T-helper 2 cell treated with Interferon-gamma antibody and Interleukin-4, amounts not matched to agents 100 ng/mL and 5 ng/mL, for 36 hours (primary cell): ENCODE results near the gene PTPN12. TPM values are rescaled to one million over a fixed set of nuclear protein-coding genes. Genes with fewer than 3 reads are reported as not detected.

ENCODE experiments used
- intact Hi-C: fragments of 100-400 bp; cut with micrococcal nuclease; formaldehyde crosslinking; loops from one replicate; pipeline ENCODE4 v1.15.1; 2023
- total RNA-seq: library from RNA; stranded (reverse); gene quantifications from 2 replicates; pipeline ENCODE4 v1.2.3, GENCODE V29; 2022

Gene PTPN12
- total RNA-seq, 1 donor from 2014 or later, result 17.4 TPM

GRCh38 chr7:77657427-77658224 lies 120.5 kb downstream of the PTPN12 start:
- intact Hi-C loops, result loop anchor here (1.0 to 5.0 kb wide), 4 partner anchors 39 to 381 kb away; partner anchors contain the start of gene RSBN1L

DNA sequence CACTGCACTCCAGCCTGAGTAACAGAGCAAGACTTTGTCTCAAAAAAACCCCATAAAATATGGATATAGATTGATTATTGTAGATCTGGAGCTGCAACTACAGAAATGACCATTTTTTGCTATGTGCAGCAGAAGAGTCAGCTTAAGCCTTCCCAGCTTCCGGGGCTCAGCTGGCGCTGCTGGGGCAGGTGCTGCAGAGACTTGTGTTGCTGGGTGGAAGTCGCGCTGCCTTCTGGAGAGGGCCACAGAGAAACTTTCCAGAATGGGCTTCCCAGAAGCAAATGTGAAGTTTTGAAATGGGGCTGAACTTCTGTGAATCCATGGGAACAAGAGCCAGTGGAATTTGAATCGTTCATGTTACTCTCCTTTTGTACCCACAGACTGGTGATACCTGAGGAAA lies 121.8 kb downstream of the PTPN12 start:
- intact Hi-C loops, result loop anchor here (5.0 kb wide), 1 partner anchor 278 kb away; no protein-coding TSS in a partner anchor

DNA sequence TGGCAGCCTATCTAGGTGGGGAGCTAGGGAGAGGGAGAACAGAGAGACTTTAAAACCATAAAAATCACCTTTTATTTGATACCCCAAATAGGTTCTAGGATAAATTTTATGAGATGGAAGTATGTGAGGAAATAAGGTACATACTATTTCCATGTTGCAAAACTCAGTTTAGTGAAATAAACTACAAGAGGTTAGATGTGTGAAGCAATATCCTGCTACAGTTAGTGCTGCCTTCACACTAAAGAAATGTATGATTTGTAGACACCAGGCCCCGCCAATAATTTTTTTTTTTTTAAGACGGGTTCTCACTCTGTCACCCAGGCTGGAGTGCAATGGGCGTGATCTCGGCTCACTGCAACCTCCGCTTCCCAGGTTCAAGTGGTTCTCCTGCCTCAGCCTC lies 124.7 kb downstream of the PTPN12 start:
- intact Hi-C loops, result no loop called here

- intact Hi-C loops, result no loop called here
These were observed 125.8 kb downstream of the PTPN12 start for GRCh38 chr7:77662869-77663268.

DNA sequence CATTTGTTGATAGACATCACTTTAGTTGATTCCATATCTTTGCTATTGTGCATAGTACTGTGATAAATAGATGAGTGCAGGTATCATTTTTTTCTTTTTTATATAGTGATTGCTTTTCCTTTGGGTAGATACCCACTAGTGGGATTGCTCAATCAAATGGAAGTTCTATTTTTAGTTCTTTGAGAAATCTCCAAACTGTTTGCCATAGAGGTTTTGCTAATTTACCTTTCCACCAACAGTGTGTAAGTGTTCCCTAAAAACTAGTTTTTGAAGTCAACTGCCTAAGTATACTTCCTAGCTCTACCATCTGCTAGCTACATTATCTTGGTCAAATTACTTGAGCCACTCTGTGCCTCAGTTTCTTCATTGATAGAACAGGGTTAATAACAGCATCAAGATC lies 127.6 kb downstream of the PTPN12 start:
- intact Hi-C loops, result no loop called here

DNA sequence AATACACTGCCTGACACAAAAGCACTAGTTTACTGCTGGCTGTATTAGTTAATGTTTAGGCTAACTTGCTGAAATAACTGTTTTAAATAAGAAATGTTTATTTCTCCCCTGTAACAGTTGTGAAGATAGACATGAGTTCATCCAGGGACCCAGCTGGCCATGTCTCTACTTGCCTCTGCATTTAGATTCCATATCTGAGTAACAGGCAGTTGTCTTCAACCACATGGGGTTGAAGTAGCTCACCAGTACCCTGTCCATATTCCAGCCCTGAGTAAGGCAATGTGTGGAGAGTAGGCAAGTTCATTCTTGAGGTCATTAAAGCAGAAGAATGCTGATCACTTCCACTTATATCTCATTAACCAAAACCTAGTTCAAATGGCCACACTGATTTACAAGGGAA lies 128.1 kb downstream of the PTPN12 start:
- intact Hi-C loops, result no loop called here

DNA sequence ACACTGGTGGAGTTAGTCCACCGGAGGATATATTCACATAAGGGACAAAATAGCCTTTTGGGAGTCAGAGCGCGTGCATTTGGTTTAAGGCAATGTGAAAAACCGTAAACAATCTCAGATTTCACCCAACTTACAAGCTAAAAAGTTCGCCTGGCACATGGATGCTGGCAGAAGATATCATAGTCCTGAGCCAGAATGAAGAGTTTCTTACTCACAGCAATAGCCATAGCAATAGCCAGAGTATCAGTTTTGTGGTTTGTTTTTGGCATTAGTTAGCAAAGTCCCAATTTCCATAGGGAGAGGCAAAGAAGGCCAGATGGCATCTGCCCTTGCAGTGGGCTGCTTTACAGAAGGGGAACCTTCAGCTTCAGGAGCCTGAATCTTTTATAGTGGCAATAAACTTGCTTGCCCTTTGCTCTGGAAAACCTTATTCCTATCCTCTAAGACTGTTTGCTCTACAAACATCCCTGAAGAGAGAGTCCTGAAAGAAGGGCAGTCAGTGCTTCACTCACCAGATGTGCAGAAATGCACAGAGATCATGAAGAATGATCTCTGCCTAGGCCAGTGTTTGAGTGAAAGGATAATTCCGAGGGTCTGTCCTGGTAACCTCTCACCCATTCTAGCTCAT lies 130.5 kb downstream of the PTPN12 start:
- intact Hi-C loops, result no loop called here

- intact Hi-C loops, result no loop called here
These were observed 137.8 kb downstream of the PTPN12 start for GRCh38 chr7:77674878-77675277.

GRCh38 chr7:77679608-77680007 lies 142.5 kb downstream of the PTPN12 start:
- intact Hi-C loops, result no loop called here

GRCh38 chr7:77680266-77680665 lies 143.2 kb downstream of the PTPN12 start:
- intact Hi-C loops, result no loop called here

GRCh38 chr7:77684030-77684429 lies 146.9 kb downstream of the PTPN12 start:
- intact Hi-C loops, result no loop called here

GRCh38 chr7:77685233-77685632 lies 148.1 kb downstream of the PTPN12 start:
- intact Hi-C loops, result no loop called here

DNA sequence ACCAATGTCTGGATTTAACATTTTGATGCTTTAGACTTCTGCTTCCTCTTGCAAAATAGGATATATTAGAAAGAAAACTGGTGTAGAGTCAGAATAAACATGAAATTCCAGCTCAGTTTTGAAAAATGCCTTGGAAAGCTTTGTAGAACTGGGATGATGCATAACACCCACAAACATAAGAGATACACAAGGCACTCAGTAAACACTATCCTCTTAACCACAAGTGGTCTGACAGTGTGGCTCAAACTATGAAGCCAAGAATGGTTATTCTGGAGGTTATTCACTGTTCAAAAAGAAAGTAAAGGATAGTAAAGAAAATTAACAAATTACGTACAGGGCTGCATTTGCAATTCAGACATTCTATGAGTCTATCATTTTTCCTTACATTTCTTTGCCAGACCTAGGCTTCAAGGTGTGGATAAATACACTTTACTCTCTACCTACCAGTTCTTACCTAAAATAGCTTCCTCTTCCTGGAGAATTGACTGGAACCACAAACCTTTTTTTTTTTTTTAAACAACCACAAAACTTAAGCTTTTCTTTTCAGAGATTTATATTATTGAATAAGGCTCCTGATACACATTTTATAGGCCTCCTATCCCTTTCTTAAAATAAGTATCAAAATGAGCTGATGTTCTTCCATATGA lies 150.1 kb downstream of the PTPN12 start:
- intact Hi-C loops, result no loop called here

- intact Hi-C loops, result no loop called here
These were observed 150.7 kb downstream of the PTPN12 start for GRCh38 chr7:77687747-77688144.

Other genes with a start within 250 kb of the PTPN12 start
- 4.7 and 5.3 TPM in 2 replicates for gene GSAP, start 120.9 kb upstream of the PTPN12 start, total RNA-seq
- gene RSBN1L, start 159.2 kb downstream of the PTPN12 start, total RNA-seq, result 30.4 and 30.8 TPM in 2 replicates